HEK293T (cell line): Measurements from ENCODE around the gene CALCOCO1.

Experiments
- CTCF ChIA-PET: fragments of 350-600 bp; formaldehyde crosslinking; extraction: SDS; loops from one replicate; lab custom pipeline; 2021; ENCODE audit warnings: antibody characterized with exemption, inconsistent platforms; lab: Yijun Ruan, JAX
- POLR2A ChIA-PET: fragments of 350-600 bp; formaldehyde crosslinking; extraction: SDS; loops from one replicate; lab custom pipeline; 2020; ENCODE audit warnings: antibody characterized with exemption, inconsistent platforms; lab: Yijun Ruan, JAX
- DNase-seq: peaks from one replicate; pipeline ENCODE4 v3.0.0; 2012; ENCODE audit warnings: mixed read lengths; ENCODE audit errors: extremely low spot score
- ARNT ChIP-seq: fragments of 450-650 bp; IDR thresholded peaks from 2 replicates; pipeline ENCODE4 v1.6.1; 2017; ENCODE audit warnings: mild to moderate bottlenecking
- BHLHE40 ChIP-seq: fragments of 450-650 bp; IDR thresholded peaks from 2 replicates; pipeline ENCODE4 v1.6.1; 2016; ENCODE audit warnings: mild to moderate bottlenecking, moderate library complexity, borderline replicate concordance
- CTBP1 ChIP-seq: fragments of 450-650 bp; IDR thresholded peaks from 2 replicates; pipeline ENCODE4 v1.6.1; 2016; ENCODE audit warnings: borderline replicate concordance
- ELF4 ChIP-seq: fragments of 450-650 bp; IDR thresholded peaks from 2 replicates; pipeline ENCODE4 v1.6.1; 2017; ENCODE audit warnings: antibody characterized with exemption
- FOXA1 ChIP-seq: fragments of 450-650 bp; IDR thresholded peaks from 2 replicates; pipeline ENCODE4 v1.6.1; 2016; ENCODE audit warnings: mild to moderate bottlenecking
- FOXK2 ChIP-seq: fragments of 450-650 bp; IDR thresholded peaks from 2 replicates; pipeline ENCODE4 v1.6.1; 2016; ENCODE audit warnings: mild to moderate bottlenecking
- FOXM1 ChIP-seq: fragments of 450-650 bp; IDR thresholded peaks from 2 replicates; pipeline ENCODE4 v1.6.1; 2017; ENCODE audit warnings: mild to moderate bottlenecking, borderline replicate concordance
- HDGF ChIP-seq: fragments of 450-650 bp; IDR thresholded peaks from 2 replicates; pipeline ENCODE4 v1.6.1; 2017; ENCODE audit warnings: antibody characterized with exemption, borderline replicate concordance
- L3MBTL2 ChIP-seq: fragments of 450-650 bp; conservative IDR thresholded peaks from 2 replicates; pipeline ENCODE4 v1.6.1; 2016; ENCODE audit warnings: mild to moderate bottlenecking
- LEF1 ChIP-seq: fragments of 450-650 bp; IDR thresholded peaks from 2 replicates; pipeline ENCODE4 v1.6.1; 2017; ENCODE audit warnings: mild to moderate bottlenecking, borderline replicate concordance
- NFRKB ChIP-seq: fragments of 450-650 bp; IDR thresholded peaks from 2 replicates; pipeline ENCODE4 v1.6.1; 2016; ENCODE audit warnings: mild to moderate bottlenecking, moderate library complexity
- PKNOX1 ChIP-seq: fragments of 450-650 bp; IDR thresholded peaks from 2 replicates; pipeline ENCODE4 v1.6.1; 2016
- SP1 ChIP-seq: fragments of 450-650 bp; IDR thresholded peaks from 2 replicates; pipeline ENCODE4 v1.6.1; 2017
- SUZ12 ChIP-seq: fragments of 450-650 bp; IDR thresholded peaks from 2 replicates; pipeline ENCODE4 v1.6.1; 2016; ENCODE audit warnings: mild to moderate bottlenecking
- TARDBP ChIP-seq: fragments of 450-650 bp; IDR thresholded peaks from 2 replicates; pipeline ENCODE4 v1.6.1; 2016
- ZNF384 ChIP-seq: fragments of 450-650 bp; IDR thresholded peaks from 2 replicates; pipeline ENCODE4 v1.6.1; 2016

The CALCOCO1 gene

GRCh38 chr12:53727310-53728041 is at the start of gene CALCOCO1:
Gene CALCOCO1, minus strand, starts transcription at chr12:53727452. Its CDS starts 2,210 bp downstream, at chr12:53725242.
- TF ChIP-seq L3MBTL2 (peak; percentile 58), SUZ12 (peak; percentile 94), FOXK2 (peak; percentile 52; the same call in 1 of the 2 replicates), FOXM1 (no peak), ZNF384 (no peak), PKNOX1 (peak; percentile 74), BHLHE40 (no peak), TARDBP (no peak), ELF4 (peak; percentile 84; the same call in 1 of the 2 replicates), ARNT (no peak), HDGF (peak; percentile 95)
- CTCF ChIA-PET = interaction anchor here (1.0 to 2.2 kb wide), 2 partner anchors 17 to 19 kb away, joined by 3 to 10 read pairs; no protein-coding TSS in a partner anchor
- POLR2A ChIA-PET = interaction anchor here (0.9 to 2.0 kb wide), 7 partner anchors 9 to 28 kb away, joined by 3 to 7 read pairs (median 3); no protein-coding TSS in a partner anchor
- peak; percentile 97 for DNase-seq

GRCh38 chr12:53776872-53777271 is 49.6 kb upstream of the CALCOCO1 start:
- ChIA-PET CTCF (interaction anchor here (0.7 kb wide), 1 partner anchor 34 kb away, joined by 3 read pairs; no protein-coding TSS in a partner anchor), POLR2A (no interaction called here)
- TF ChIP-seq L3MBTL2 = no peak
- DNase-seq = no peak

DNA sequence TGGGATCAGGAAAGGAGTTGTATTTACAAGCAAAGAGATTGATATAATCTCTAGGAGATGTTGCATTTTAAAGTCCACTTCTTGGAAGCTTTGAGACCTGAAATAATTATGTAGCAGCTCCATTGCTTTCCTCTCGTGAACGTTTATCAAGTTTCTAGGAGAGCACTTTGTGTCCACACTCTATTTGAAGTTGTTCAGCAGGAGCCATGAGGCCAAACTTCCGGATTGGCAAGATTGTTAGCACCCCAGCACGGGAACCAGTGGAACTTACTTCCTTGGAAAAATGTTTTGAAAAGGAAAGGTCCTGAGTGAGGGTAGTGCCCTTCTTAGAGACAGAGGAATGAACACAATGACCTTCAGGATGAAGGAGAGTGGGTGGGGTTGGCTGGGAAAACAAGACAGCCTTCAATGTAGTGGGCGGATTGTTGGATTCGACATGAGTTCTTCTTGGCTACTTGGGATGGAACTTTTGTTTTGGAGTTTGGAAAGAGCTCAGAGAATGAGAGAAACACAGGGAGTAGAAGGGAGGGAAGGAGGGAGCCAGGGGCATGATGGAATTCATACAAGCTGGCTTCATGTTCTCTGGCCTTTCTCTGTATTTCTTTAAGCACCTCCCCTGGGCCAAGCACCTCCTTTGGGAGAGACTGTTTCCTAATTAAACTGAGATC is 48.4 kb upstream of the CALCOCO1 start:
- ChIA-PET CTCF (interaction anchor here (0.7 to 1.7 kb wide), 2 partner anchors 29 to 496 kb away, joined by 4 to 5 read pairs; no protein-coding TSS in a partner anchor), POLR2A (no interaction called here)
- TF ChIP-seq ELF4 (no peak), FOXA1 (no peak), BHLHE40 (no peak), SUZ12 (no peak), PKNOX1 (no peak), SP1 (no peak), ARNT (no peak), CTBP1 (no peak), FOXM1 (no peak), HDGF (no peak), LEF1 (no peak), TARDBP (no peak), L3MBTL2 (no peak), ZNF384 (no peak), FOXK2 (no peak), NFRKB (no peak)
- DNase-seq = no peak

GRCh38 chr12:53770281-53770680 is 43.0 kb upstream of the CALCOCO1 start:
- ChIA-PET CTCF (no interaction called here), POLR2A (interaction anchor here (0.5 kb wide), 1 partner anchor 198 kb away, joined by 3 read pairs; no protein-coding TSS in a partner anchor)
- TF ChIP-seq FOXK2 (no peak), HDGF (no peak), CTBP1 (no peak), ARNT (no peak), FOXM1 (no peak), FOXA1 (no peak), SUZ12 (no peak), ELF4 (no peak), L3MBTL2 (no peak), PKNOX1 (no peak), ZNF384 (no peak), SP1 (no peak), LEF1 (no peak)
- no peak for DNase-seq

DNA sequence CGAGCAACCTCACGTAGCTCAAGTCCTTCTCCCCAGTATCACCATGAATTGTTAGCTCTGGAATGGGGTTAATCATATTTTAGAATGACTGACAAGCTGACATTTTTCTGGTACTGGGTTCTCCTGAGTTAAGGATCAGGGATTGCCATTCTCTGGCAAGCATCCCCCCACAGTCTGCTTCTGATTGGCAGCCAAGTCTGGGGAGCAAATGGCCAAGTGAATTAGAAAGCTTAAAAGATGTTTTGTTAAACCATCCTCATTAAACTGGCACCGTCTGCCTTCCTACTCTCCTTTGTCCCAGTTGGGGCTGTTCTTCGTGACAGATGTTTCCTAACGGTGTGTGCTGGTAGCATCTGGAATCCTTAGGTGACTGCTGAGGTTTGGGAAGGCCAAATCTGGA is 41.7 kb upstream of the CALCOCO1 start:
- CTCF ChIA-PET = interaction anchor here (0.6 to 1.8 kb wide), 4 partner anchors 12 to 219 kb away, joined by 3 to 10 read pairs (median 4); no protein-coding TSS in a partner anchor
- DNase-seq = no peak
- POLR2A ChIA-PET = no interaction called here
- TF ChIP-seq FOXM1 (no peak), TARDBP (no peak), FOXK2 (no peak), SP1 (no peak), NFRKB (no peak)

DNA sequence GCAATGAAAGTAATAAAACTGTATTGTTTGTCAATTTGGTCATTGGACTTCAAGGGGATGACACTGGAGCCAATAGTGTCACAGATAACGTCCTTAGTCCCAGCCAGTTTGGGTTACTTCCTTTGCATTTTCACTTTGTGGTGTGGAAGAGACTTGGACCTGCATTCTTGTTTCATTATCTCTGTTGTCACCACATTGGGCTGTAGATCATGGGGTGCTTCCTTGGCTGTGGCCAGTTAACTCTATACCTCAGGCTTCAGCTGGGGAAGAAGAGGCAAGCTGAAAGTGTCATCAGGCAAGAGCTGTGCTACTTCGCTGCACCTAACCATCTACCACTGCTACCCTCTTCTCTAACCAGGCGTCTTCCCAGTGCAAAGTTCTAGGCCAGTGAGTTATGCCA is 39.6 kb upstream of the CALCOCO1 start:
- TF ChIP-seq ELF4 = no peak
- no peak for TF ChIP-seq FOXA1
- no peak for TF ChIP-seq FOXK2
- TF ChIP-seq NFRKB = no peak
- no peak for TF ChIP-seq HDGF
- TF ChIP-seq LEF1 = no peak
- no peak for TF ChIP-seq SUZ12
- no peak for TF ChIP-seq PKNOX1
- no peak for TF ChIP-seq SP1
- no peak for TF ChIP-seq ZNF384
- no peak for TF ChIP-seq TARDBP
- TF ChIP-seq L3MBTL2 = no peak
- TF ChIP-seq FOXM1 = no peak
- no peak for TF ChIP-seq ARNT
- TF ChIP-seq BHLHE40 = no peak
- no peak for DNase-seq
- CTCF ChIA-PET = interaction anchor here (2.3 kb wide), 1 partner anchor 10 kb away, joined by 22 read pairs; no protein-coding TSS in a partner anchor
- POLR2A ChIA-PET = no interaction called here
